NK-92 (cell line): ENCODE measurements around the gene IMPG1.

Experiments used
- DNase-seq: peaks from one replicate; lab custom pipeline; 2025; ENCODE audit not compliant: unreplicated experiment; lab: John Stamatoyannopoulos, UW

Gene IMPG1, protein sequence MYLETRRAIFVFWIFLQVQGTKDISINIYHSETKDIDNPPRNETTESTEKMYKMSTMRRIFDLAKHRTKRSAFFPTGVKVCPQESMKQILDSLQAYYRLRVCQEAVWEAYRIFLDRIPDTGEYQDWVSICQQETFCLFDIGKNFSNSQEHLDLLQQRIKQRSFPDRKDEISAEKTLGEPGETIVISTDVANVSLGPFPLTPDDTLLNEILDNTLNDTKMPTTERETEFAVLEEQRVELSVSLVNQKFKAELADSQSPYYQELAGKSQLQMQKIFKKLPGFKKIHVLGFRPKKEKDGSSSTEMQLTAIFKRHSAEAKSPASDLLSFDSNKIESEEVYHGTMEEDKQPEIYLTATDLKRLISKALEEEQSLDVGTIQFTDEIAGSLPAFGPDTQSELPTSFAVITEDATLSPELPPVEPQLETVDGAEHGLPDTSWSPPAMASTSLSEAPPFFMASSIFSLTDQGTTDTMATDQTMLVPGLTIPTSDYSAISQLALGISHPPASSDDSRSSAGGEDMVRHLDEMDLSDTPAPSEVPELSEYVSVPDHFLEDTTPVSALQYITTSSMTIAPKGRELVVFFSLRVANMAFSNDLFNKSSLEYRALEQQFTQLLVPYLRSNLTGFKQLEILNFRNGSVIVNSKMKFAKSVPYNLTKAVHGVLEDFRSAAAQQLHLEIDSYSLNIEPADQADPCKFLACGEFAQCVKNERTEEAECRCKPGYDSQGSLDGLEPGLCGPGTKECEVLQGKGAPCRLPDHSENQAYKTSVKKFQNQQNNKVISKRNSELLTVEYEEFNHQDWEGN

DNA sequence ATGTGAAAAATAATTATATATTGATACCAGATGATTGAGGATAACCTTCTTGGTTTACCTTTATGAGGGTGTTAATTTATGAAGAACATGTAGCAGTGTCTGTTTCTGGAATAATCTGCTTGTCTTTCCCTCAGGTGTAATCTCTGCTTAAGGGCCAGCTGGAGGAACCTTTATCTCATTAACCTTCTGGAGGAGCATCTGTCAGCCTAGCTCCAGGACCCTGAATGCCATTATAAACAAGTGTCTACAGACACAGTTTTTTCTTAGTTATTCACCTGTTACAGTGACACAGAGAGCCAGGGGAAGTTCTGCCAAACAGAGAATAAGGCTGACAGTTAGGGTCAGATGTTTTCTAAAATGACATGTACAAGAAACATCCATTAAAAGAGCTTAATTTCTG, at the start of gene IMPG1:
TSS of gene IMPG1 (minus strand) at position 101 of the 400 bp plus-strand sequence. CDS start 174 bp downstream, outside the sequence.
- no peak for DNase-seq

DNA sequence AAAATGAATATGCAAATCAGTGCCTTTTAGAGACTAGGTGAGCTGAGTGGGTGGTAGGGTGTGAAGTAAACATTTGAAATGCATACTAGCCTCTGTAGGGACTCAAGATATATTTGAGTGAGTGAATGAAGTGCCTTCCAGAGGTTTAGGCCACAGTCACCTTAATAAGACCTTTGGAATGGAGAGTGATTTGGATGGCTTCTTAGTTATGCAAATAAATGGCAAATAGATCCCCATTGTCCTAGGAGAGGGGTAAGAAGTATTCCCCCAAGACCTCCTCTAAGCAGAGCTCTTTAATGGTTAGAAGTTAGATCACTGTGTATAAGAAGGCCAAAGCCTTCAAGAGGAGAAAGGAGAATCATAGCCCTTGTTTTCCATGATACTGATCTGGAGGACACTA, 47.8 kb upstream of the IMPG1 start:
- DNase-seq: no peak

DNA sequence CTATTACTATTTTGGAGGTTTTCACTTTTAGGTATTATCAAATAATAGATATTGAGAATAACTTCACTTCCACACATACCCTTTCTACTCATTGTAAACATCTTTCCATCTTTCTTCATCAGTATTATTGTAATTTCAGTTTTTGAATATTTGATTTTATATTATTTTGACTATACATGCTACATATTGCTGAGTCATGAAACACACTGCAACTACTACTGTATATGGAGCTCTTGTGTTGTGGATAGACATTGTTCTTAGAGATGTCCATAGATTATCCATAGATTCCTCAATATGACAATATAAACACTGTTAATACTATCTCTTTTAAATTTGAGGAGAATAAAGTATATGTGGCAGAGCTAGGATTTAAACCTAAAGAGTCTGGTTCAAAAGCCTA, 819 bp upstream of the IMPG1 start:
- DNase-seq: no peak

DNA sequence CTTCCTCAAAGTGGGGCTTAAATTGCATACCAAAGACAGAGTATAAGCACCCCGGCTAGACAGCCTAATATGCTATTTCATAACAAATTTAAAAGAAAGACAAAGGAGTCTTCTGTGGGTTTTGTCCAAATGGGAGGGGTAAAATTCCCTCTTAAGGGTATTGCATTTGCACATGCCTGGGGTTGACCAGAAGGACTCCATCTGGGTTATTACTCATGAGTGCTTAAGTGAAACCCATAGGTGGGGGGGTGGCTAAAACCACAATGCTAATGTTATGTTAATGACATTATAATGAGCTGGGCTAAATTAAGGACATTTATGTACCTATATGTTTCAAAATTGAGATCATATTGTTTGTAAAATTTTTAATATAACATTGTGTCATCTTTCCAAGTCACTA, 15.0 kb downstream of the IMPG1 start:
- DNase-seq: no peak

DNA sequence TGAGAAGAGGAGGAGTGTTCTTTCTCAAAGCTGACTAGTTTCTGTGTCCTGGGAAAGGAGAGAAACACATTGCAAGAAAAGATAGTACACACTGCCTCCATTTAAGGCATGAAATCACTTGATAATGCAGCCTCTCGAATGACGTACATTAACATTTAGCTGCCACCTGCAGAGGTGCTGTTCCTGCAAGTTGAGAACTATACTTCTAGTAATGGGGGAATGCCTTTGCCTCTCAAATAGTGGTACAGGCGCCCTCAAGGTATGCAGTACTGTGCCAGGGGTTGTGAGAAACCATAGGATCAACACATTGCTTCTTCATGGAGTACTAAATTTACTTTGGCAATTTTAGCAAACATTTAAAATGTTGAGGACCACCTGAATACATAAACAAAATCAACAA, 20.1 kb downstream of the IMPG1 start:
- DNase-seq: no peak

DNA sequence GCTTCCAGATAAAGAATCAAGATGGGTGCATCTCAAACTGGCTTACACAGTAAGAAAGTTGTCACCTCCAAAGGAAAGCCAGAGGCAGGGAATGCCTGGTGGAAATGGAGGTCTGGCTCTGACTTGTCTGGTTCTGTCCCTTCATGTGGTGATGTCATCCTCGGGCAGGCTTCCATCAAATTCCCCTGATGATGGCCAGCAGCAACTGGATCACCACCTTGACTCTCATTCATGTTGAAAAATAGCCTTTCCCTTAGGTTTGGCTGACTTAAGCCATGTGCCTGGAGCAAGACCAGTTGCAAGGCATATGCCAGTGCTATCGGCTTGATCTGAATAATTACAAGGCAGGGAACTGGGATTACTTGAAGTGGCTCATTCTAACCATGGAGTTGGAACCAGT, 28.8 kb downstream of the IMPG1 start:
- no peak for DNase-seq

DNA sequence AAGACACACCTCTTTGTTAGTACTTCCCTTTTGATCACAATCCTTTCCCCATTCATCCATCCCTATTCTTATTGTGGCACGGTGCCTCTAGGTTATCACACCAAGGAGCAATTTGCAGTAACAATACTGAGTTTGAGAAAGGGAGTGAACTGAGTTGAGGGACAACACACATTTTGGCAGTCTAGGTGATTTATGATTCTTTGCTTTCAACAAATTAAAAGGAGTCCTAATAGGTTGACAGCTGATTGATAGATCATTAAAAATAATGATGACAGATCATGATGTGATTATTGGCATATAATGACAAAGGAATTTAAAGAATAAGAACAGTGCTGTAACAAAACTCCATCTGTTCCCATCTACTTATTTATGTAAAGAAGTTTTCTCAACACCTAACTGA, 36.7 kb downstream of the IMPG1 start:
- DNase-seq: no peak

DNA sequence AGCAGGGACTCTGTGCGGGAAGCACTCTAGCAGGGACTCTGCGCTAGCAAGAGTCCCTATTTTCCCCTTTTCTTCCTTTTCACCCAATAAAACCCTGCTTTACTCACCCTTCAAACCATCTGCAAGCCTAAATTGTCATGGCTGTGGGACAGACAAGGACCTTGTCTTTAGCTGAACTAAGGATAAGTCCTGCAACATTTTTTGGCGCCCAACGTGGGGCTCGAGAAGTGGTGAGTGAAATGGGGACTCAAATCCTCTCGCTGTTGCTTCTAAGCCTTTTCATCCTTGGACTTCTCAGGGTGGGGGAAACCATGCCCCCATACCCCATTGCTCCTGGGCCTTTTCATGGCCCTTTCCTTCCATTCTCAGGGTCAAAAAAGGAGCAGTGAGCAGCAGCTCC, 46.4 kb downstream of the IMPG1 start:
- DNase-seq: no peak

DNA sequence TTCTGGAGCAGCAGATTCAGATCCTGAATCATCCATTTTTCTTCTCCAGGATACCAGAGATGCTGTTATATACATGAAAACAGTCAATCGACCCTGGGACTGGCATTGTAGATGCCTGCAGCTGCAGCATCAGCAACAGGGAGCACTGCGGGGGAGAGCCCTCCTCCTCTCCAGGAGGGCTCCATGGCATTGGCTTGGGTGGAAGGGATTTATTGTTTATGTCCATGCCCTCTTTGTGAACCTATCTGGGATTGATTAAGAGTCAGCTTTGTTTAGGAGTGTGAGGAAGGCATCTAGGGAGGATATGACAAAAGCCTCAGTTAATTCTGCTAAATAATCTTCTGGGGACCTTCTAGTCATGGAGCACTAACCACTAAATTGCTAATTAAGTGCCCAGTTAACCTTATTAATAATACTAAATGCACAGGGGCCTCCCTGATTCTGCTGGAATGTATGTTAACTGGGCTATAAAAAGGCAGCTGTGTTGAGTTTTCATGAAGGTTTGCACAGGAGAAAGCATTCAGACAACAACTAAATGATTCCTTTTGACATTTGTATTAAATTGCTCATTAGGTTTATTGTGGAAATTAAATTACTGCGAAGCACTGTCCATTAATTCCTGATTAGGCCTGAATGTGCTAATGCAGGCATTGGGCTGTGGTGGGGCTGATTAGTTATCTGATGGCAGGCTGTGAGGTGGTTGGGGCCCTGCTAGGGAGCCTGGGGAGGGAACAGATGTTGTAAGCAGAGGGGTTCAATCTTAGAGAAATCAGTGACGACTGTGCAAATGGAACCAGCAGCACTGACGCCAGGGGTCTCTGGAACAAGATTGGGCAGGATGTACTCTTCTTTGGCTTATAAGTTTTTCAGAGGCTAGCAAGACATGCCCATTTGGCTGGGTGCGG, 57.6 kb downstream of the IMPG1 start:
- DNase-seq: no peak

DNA sequence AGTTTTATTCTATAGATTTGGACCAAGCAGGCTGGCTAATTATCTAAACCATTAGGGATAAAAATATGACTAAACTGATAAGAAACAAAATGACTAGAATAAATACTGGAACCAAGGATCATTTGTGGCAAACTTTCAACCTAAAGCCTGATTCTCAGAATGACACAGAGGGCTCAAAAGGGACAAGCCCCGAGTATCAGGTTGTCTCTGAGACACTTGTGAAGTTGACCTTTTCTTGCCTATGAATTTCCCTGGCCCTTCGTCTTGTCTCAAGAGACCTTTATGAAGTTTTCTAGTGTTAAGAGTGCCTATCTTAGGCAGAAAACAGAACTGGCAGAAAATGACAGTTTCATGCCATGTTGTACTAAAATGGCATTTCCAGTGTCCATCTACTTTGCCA, 68.3 kb downstream of the IMPG1 start:
- DNase-seq: no peak

DNA sequence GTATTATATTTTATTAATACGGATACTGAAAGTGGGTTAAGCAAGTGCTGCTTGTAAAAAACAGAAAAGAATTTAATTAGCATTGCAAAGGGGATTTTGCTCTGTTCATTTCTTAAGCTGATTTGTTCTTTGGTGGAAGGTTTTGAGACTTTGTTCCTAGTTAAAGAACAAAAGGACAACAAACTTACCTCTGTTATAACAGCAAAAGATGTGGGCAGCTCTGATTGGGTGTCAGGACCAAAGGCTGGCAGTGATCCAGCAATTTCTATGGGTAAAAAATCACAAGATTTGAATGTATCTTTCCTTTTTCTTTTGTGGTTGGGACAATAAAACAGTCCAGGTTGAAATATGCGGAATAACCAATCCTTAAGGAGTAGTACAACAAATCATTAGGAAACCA, 68.8 kb downstream of the IMPG1 start:
- DNase-seq: no peak

DNA sequence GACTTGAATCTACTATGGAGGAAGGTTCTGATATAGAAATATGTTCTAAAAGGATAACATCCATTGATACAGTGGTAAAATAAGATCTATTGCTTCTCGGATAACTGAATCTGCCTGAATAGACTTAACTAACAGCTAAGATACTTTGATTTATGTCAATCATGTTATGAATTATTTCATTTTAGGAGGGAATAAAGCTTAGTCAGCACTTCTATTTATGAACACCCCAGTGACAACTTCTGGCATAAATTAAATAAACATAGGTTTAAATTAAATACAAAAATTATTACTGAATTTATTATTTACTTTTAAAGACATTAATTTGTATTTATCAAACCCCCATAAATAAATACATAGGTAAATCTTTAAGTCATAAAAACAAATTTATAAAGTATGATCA, 69.3 kb downstream of the IMPG1 start:
- DNase-seq: no peak

DNA sequence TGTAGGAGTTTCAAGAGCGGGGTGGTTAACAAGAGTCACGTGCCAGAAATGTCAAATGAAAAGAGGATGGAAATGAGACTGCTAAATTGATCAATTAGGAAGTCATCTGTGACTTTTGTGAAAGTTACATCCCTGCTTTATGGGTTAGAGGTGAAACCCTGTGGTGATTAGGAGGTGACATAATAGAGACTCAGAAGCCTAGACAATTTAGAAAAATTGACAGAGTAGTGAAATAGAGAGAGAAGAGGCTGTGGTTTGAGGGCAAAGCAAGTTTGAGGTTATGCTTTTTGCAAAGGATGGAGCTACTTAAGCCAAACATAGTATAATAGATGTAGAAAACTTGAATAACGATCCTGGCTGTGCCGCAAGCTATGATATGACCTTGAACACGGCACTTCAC, 71.8 kb downstream of the IMPG1 start:
- DNase-seq: no peak

DNA sequence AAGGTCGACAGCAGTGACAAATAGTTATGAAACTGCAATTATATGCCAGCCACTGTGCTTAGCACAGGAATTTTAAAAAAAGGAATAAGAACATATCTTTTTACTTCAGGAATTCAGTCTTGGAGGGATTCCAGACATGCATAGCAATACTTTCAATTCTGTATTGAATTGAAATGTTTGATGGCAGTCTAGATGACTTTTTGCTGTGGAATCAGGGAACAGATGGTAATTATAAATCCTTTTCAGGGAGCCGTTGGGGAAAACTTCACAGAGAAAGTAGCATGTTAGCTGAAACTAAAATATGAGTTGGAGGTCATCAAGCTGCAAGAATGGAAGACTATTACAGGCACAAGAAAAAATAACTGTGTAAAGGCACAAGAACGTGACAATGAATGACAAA, 74.8 kb downstream of the IMPG1 start:
- no peak for DNase-seq

DNA sequence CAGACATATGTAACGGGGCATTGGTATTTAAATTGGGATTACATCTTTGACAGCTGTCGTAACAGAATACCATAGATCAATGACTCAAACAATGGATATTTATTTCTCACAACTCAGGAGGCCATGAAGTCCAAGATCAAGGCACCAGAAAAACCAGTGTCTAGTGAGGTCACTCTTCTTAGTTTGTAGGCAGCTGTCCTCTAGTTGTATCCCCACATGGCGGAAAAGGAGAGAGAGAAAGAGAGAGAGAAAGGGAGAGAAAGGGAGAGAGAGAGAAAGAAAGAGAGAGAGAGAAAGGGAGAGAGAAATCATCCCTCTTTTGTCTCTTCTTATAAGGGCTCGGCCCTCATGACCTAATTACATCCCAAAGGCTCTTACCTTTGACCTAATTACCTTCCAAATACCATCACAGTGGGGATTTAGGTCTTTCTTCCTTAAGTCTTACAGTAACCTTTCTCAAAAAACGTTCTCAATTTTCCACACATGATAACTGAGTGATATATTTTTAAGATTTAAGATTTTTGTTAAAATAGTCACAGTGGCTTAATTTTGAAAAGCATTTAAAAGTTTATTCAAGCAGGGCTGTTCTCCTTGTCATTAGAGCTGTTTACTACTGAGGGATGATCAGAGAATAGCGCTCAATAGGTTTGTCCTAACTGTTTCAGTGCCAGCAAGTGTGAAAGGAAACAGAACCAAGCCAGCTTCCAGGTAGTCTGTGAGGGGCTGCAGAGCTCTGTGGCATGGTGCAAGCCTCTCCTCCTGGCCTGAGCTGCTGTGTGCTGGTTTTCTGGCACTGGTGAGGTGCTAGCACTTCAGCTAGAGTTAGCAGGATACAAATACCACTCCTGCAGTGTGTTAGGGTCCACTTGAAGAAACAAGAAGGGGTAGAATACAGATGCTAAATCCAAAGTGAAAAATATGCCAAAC, 79.0 kb downstream of the IMPG1 start:
- DNase-seq: no peak

DNA sequence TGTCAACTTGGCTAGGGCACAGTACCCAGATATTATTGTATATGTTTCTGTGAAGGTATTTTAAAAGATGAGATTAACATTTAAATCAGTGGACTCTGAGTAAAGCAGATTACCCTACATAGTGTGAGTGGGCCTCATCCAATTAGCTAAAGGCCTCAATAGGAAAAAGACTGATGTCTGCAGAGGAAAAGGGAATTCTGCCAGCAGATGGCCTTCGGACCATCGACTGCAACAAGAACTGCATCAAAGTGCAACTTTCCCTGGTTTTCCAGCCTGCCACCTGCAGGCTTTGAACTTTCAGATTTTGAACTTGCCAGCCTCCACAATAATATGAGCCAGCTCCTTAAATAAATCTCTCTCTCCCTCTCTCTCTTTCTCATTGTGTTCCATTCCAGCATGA, 80.5 kb downstream of the IMPG1 start:
- DNase-seq: no peak

DNA sequence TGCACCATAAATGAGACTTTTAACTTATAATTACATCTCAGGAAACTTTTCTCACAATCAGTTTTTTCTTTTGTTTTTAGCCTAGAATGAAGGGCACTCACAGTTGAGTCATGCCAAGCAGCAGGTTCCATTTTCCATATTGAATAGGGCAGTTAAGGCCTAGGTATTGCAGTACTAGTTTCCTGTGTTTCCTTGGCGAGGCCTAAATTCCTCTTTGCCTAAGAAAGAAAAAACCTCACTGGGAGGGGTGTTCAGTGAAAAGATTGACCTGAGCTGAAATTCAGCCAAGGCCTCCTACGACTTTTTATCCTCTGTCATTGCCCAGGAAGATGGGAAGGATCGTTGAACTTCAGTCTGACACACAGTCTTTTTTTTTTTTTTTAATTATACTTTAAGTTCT, 85.5 kb downstream of the IMPG1 start:
- DNase-seq: no peak

DNA sequence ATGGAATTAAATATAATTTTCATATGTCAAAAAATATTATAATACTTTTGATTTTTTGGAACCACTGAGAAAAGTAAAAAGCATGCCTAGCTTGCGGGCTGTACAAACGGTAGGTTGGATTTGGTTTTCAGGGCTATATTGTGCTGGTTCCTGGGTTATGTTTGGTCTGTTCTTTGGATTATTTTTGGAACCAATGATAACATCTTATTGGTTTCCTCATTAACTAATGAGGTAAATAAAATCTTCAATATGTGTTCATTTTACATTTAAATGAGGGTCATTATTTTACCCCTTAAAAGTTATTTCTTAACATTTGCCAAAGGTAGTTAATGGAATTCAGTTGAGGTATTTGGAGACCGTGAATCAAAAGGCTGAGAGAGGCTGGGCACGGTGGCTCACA, 96.6 kb downstream of the IMPG1 start:
- no peak for DNase-seq

DNA sequence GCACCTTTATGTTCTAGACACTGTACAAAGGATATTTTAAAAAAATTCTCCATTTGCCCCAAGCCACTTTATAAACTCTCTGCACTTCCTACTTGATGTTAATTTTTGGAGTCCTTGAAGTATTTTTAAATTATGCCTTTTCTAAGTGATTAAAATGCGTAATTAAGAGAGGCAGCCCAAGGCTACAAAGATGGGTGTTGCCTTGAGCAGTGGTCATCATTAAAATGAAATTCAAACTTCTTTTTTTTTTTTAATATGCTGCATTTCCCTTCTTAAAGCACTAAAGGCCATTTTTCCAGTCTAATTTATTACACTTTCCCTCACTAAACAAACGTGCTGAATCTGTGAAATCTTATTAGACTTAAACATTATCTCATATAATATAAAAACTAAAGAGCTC, 102.4 kb downstream of the IMPG1 start:
- DNase-seq: no peak

DNA sequence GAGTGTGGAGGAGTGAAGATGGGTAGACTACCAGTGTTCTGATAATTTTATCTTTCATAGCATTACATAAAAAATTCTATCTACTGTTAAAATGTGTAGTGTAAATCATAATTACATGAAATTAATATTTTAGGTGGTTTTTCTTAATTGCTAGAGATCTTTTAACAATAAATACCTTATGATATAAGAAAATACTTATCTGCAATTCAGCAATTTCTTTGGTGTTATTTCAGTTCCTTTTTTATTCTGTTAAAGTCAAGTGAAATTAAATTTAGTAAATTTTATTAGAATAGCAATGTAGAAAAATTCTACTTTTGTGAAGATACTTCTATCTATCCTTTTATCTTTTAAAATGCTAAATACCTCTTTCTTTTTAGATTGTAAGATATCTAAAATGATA, 104.3 kb downstream of the IMPG1 start:
- no peak for DNase-seq
